Activated T-helper 17 cell treated with anti-CD3 and anti-CD28 coated beads, Interleukin-2, amount 50 U/mL, for 72 hours (primary cell): ENCODE results near the gene NR4A2. TPM values are rescaled to one million over a fixed set of nuclear protein-coding genes. Genes with fewer than 3 reads are reported as not detected.
"Not testable (repeated sequence)": the region's sequence is repeated elsewhere in the genome, so short reads cannot be mapped to it uniquely, and the experiment has no call there.

Source experiments
- ATAC-seq: fragments of 150-1000 bp; cut with Tn5 transposase; replicated peaks from 2 replicates; pipeline ENCODE4 v1.10.0; 2021; ENCODE audit warnings: mild to moderate bottlenecking, moderate library complexity
- H3K27ac Mint-ChIP-seq: one replicate; pipeline ENCODE4 v1.8.0; 2022; ENCODE audit warnings: mixed read lengths
- H3K27me3 Mint-ChIP-seq: one replicate; pipeline ENCODE4 v1.8.0; 2022; ENCODE audit warnings: mixed read lengths
- H3K36me3 Mint-ChIP-seq: one replicate; pipeline ENCODE4 v1.8.0; 2022; ENCODE audit warnings: low read depth, mild to moderate bottlenecking, mixed read lengths
- H3K4me1 Mint-ChIP-seq: one replicate; pipeline ENCODE4 v1.8.0; 2022; ENCODE audit warnings: mixed read lengths
- H3K4me3 Mint-ChIP-seq: one replicate; pipeline ENCODE4 v1.8.0; 2022; ENCODE audit warnings: mild to moderate bottlenecking, mixed read lengths
- H3K9me3 Mint-ChIP-seq: one replicate; pipeline ENCODE4 v1.8.0; 2022; ENCODE audit warnings: mixed read lengths
- total RNA-seq, 2 donors: library from RNA; stranded (reverse); gene quantifications; one replicate each; pipeline ENCODE4 v1.2.3, GENCODE V29; 2022

Gene NR4A2
- total RNA-seq, 2 donors from 2014 or later, result 1.9 to 11.9 TPM

DNA sequence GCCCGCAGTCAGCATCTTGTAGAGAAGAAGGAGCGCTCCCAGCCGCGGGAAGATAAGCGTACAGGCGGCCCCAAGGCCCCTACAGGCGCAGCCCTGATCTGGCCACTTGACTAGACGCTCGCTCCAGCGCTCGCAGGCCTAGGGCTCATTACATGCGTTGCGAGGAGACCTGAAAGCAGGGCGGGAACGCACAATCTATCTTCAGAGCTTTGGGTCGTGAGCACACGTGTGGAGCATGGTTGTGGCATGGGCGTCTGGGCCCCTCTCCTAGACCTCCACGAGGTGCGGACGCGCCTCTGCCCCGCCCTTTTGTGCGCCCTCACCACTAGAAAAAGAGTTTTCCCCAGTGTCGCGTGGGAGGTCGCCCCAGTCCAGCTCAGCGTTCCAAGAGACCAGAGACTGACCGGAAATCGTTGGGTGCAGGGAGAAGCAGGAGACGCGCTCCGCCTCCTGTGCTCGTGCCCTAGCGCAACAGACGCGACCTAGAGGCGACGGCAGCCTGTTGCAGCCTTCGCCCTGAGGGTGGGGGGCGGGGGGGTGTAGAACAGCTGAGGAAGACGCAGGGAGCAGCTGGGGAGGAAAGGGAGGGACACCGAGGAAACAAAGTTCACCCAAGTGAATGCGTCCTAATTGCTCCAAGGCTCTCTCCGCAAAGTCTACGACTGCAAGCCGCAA is 12.6 kb downstream of the NR4A2 start:
- no peaks in the 10 kb centered on the region for H3K9me3 Mint-ChIP-seq
- peaks cover 30% of the 10 kb centered on the region for H3K36me3 Mint-ChIP-seq
- peaks cover 53% of the 10 kb centered on the region for H3K27me3 Mint-ChIP-seq
- H3K27ac Mint-ChIP-seq, result no peak overlapping the region
- ATAC-seq, result peak; percentile 20
- peak overlapping the region; percentile 79 for H3K4me3 Mint-ChIP-seq
- peaks cover 28% of the 10 kb centered on the region for H3K4me1 Mint-ChIP-seq

DNA sequence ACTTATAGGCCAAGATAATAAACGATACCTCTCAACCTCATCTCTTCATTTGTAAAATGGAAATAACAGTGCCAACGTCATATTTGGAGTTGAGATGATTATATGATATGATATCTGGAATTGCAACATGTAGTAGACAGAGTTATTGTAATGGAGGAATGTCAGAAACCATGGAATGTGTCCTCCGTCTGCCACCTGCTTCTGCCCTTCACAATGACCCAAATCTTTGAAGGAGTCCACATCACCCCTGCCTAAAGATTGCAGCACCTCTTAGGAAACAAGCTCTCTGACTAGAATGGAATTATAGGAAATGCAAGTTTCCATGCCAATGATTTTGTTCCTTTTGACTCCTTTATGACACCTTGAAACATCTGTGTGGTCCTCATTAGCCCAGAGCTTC is 14.9 kb downstream of the NR4A2 start:
- H3K4me3 Mint-ChIP-seq, result no peak overlapping the region
- H3K9me3 Mint-ChIP-seq, result no peaks in the 10 kb centered on the region
- peaks cover 19% of the 10 kb centered on the region for H3K4me1 Mint-ChIP-seq
- H3K27me3 Mint-ChIP-seq, result peaks cover 49% of the 10 kb centered on the region
- H3K27ac Mint-ChIP-seq, result no peak overlapping the region
- ATAC-seq, result no peak
- peaks cover 7% of the 10 kb centered on the region for H3K36me3 Mint-ChIP-seq

DNA sequence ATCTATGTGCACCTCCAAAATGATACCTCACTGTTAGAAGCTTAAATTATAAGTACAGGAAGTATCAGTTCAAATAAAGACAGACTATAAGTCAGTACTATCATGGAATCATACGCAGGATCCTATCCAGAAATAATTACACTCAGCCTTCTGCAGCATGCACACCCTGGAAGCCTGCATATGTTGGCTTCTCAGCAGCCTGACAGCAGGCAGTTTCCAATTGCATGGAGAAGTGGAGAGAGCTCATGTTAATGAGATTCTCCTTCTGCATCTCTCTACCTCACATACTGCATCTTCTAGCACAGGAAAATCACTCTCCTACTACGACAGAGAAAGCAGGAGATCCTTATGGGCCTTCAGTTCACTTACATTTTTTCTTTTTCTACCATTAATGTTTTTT is 20.5 kb downstream of the NR4A2 start:
- no peak overlapping the region for H3K4me3 Mint-ChIP-seq
- no peaks in the 10 kb centered on the region for H3K4me1 Mint-ChIP-seq
- peaks cover 37% of the 10 kb centered on the region for H3K27me3 Mint-ChIP-seq
- H3K36me3 Mint-ChIP-seq, result no peaks in the 10 kb centered on the region
- H3K9me3 Mint-ChIP-seq, result no peaks in the 10 kb centered on the region
- ATAC-seq, result no peak
- H3K27ac Mint-ChIP-seq, result no peak overlapping the region

DNA sequence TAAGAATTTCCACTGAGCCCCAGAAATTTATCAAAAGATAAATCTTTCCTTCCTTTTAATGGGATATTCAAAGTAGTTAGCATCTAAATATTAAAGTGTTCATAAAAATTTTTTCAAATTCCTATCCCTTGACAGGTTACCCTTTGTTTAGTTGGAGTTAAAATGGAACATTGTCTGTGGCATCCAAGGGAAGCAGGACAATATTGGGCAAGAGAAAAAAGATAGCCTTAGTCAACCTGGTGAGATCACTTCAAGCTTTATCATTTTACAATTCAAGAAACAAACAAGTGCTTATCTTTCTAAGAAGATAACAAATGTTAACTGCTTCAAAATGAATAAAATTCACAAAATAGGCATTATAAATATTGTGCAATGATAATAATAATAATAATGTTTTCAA is 21.7 kb downstream of the NR4A2 start:
- Mint-ChIP-seq H3K9me3 (no peaks in the 10 kb centered on the region), H3K4me1 (no peaks in the 10 kb centered on the region), H3K27ac (no peak overlapping the region), H3K27me3 (peaks cover 37% of the 10 kb centered on the region), H3K36me3 (no peaks in the 10 kb centered on the region), H3K4me3 (no peak overlapping the region)
- ATAC-seq, result no peak

GRCh38 chr2:156309917-156310316 is 22.6 kb downstream of the NR4A2 start:
- no peak for ATAC-seq
- no peak overlapping the region for H3K27ac Mint-ChIP-seq
- H3K4me1 Mint-ChIP-seq, result no peaks in the 10 kb centered on the region
- no peaks in the 10 kb centered on the region for H3K9me3 Mint-ChIP-seq
- H3K27me3 Mint-ChIP-seq, result peaks cover 37% of the 10 kb centered on the region
- H3K36me3 Mint-ChIP-seq, result no peaks in the 10 kb centered on the region
- no peak overlapping the region for H3K4me3 Mint-ChIP-seq

- Mint-ChIP-seq H3K4me1 (no peaks in the 10 kb centered on the region), H3K4me3 (no peak overlapping the region), H3K27ac (no peak overlapping the region), H3K9me3 (no peaks in the 10 kb centered on the region), H3K36me3 (no peaks in the 10 kb centered on the region), H3K27me3 (peaks cover 45% of the 10 kb centered on the region)
- peak; percentile 71 for ATAC-seq
These were observed 23.4 kb downstream of the NR4A2 start for GRCh38 chr2:156309167-156309566.

GRCh38 chr2:156306821-156307220 is 25.7 kb downstream of the NR4A2 start:
- H3K36me3 Mint-ChIP-seq, result no peaks in the 10 kb centered on the region
- H3K9me3 Mint-ChIP-seq, result no peaks in the 10 kb centered on the region
- H3K4me3 Mint-ChIP-seq, result no peak overlapping the region
- H3K27me3 Mint-ChIP-seq, result peaks cover 34% of the 10 kb centered on the region
- no peak for ATAC-seq
- no peak overlapping the region for H3K27ac Mint-ChIP-seq
- no peaks in the 10 kb centered on the region for H3K4me1 Mint-ChIP-seq

DNA sequence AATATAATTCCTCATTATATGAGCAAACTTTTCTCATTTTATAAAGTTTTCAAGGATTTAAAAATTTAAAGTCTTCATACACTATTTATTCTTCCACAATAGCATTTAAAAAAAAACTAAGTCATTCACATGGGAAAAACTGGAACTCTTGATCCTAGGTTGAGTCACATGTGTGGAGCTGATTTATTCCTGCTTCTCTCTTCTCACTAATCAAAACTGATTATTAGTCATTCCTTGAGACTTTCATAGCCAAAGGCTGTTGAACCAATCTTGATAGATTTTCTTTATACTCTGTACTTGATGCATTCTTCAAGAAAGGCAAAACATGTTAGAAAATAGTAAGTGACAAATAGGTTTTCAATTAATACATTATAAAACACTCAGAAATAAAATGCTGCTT is 27.4 kb downstream of the NR4A2 start:
- Mint-ChIP-seq H3K9me3 (peaks cover under 1% of the 10 kb centered on the region), H3K27me3 (peaks cover 32% of the 10 kb centered on the region), H3K4me1 (no peaks in the 10 kb centered on the region), H3K36me3 (no peaks in the 10 kb centered on the region), H3K4me3 (no peak overlapping the region), H3K27ac (no peak overlapping the region)
- no peak for ATAC-seq

DNA sequence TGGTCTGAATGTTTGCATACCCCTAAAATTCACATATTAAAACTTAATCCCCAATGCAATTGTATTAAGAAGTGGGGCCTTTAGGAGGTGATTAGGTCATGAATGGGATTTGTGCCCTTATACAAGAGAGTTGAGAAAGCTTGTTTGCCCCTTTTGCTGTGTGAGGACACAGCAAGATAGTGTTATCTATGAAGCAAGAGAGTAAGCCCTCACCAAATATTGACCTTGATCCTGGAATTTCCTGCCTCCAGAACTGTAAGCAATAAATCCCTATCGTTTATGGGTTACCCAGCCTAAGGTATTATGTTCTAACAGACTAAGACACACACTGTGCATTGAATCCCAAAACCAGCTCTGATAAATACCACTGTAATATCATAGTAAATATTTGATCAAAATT is 32.2 kb downstream of the NR4A2 start:
- no peaks in the 10 kb centered on the region for H3K36me3 Mint-ChIP-seq
- H3K9me3 Mint-ChIP-seq, result peaks cover 5% of the 10 kb centered on the region
- H3K4me1 Mint-ChIP-seq, result no peaks in the 10 kb centered on the region
- H3K27me3 Mint-ChIP-seq, result peaks cover 26% of the 10 kb centered on the region
- H3K4me3 Mint-ChIP-seq, result no peak overlapping the region
- no peak for ATAC-seq
- H3K27ac Mint-ChIP-seq, result no peak overlapping the region

- Mint-ChIP-seq H3K4me3 (no peak overlapping the region), H3K9me3 (peaks cover 4% of the 10 kb centered on the region), H3K27me3 (peaks cover 16% of the 10 kb centered on the region), H3K36me3 (no peaks in the 10 kb centered on the region), H3K4me1 (no peaks in the 10 kb centered on the region), H3K27ac (no peak overlapping the region)
- no peak for ATAC-seq
These were observed 37.5 kb downstream of the NR4A2 start for GRCh38 chr2:156294945-156295580.

- not testable (repeated sequence) for ATAC-seq, H3K9me3 Mint-ChIP-seq, H3K27ac Mint-ChIP-seq, H3K36me3 Mint-ChIP-seq, H3K4me1 Mint-ChIP-seq, H3K4me3 Mint-ChIP-seq
- H3K27me3 Mint-ChIP-seq, result peaks cover 17% of the 10 kb centered on the region
These were observed 39.1 kb downstream of the NR4A2 start for GRCh38 chr2:156293382-156293781.

- H3K27me3 Mint-ChIP-seq, result peaks cover 18% of the 10 kb centered on the region
These were observed 52.9 kb downstream of the NR4A2 start for GRCh38 chr2:156279446-156280150.

More at GRCh38 chr2:156279446-156280150, 52.9 kb downstream of the NR4A2 start:
- Mint-ChIP-seq H3K9me3 (no peaks in the 10 kb centered on the region), H3K27ac (no peak overlapping the region), H3K4me3 (no peak overlapping the region), H3K4me1 (no peaks in the 10 kb centered on the region), H3K36me3 (no peaks in the 10 kb centered on the region)
- no peak for ATAC-seq
